HTR-8/SVneo (cell line): ENCODE data around the gene STOX1.
"Not testable (repeated sequence)": the region's sequence is repeated elsewhere in the genome, so short reads cannot be mapped to it uniquely, and the experiment has no call there.

Experiments
- DNase-seq: peaks from one replicate; pipeline ENCODE4 v3.0.0; 2011; ENCODE audit warnings: low spot score, mixed read lengths; ENCODE audit not compliant: insufficient read length
- FAIRE-seq: peaks from 2 replicates; lab custom pipeline; 2011; peaks lifted over from hg19 to GRCh38; lab: Jason Lieb, UNC

Gene STOX1, protein sequence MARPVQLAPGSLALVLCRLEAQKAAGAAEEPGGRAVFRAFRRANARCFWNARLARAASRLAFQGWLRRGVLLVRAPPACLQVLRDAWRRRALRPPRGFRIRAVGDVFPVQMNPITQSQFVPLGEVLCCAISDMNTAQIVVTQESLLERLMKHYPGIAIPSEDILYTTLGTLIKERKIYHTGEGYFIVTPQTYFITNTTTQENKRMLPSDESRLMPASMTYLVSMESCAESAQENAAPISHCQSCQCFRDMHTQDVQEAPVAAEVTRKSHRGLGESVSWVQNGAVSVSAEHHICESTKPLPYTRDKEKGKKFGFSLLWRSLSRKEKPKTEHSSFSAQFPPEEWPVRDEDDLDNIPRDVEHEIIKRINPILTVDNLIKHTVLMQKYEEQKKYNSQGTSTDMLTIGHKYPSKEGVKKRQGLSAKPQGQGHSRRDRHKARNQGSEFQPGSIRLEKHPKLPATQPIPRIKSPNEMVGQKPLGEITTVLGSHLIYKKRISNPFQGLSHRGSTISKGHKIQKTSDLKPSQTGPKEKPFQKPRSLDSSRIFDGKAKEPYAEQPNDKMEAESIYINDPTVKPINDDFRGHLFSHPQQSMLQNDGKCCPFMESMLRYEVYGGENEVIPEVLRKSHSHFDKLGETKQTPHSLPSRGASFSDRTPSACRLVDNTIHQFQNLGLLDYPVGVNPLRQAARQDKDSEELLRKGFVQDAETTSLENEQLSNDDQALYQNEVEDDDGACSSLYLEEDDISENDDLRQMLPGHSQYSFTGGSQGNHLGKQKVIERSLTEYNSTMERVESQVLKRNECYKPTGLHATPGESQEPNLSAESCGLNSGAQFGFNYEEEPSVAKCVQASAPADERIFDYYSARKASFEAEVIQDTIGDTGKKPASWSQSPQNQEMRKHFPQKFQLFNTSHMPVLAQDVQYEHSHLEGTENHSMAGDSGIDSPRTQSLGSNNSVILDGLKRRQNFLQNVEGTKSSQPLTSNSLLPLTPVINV

DNA sequence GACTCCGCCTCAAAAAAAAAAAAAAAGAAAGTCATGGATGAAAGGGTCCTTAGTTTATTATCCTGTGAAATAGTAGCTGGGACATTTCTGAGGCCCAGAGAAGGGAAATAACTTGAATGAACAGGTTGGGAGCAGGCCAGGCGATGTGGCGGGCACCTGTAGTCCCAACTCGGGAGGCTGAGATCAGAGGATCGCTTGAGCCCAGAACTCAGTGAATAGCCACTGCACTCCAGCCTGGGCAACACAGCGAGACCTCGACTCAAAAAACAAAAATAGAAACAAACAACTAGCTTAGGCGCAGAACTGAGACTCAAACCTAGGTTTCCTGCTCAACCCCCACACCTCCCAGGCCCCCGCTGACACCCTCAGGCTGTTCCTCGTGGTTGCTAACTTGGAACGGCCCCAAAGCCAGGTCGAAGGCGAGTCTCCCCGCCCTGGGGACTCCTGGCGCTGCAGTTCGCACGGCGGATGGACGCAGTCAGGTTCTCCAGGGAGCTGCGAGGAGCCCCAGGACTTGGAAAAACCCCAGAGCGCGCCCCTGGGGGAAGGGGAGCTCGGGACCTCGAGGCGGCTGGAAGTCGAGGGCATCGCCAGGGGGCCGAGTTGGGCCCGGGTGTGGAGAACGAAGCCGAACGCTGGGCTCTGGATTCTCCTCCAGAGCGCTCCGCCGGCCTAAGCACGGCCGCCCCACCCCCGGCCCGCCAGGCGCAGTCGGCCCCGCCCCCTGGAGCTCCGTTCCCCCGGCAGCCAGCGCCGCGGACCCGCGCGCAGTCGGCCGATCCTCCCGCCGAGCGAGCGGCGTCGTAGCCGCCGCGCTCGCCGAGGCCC, at the start of gene STOX1:
TSS of gene STOX1 (plus strand) at position 768 of the 828 bp plus-strand sequence. CDS start 93 bp downstream, outside the sequence.
- DNase-seq (peak; percentile 66), FAIRE-seq (peak; percentile 60)

DNA sequence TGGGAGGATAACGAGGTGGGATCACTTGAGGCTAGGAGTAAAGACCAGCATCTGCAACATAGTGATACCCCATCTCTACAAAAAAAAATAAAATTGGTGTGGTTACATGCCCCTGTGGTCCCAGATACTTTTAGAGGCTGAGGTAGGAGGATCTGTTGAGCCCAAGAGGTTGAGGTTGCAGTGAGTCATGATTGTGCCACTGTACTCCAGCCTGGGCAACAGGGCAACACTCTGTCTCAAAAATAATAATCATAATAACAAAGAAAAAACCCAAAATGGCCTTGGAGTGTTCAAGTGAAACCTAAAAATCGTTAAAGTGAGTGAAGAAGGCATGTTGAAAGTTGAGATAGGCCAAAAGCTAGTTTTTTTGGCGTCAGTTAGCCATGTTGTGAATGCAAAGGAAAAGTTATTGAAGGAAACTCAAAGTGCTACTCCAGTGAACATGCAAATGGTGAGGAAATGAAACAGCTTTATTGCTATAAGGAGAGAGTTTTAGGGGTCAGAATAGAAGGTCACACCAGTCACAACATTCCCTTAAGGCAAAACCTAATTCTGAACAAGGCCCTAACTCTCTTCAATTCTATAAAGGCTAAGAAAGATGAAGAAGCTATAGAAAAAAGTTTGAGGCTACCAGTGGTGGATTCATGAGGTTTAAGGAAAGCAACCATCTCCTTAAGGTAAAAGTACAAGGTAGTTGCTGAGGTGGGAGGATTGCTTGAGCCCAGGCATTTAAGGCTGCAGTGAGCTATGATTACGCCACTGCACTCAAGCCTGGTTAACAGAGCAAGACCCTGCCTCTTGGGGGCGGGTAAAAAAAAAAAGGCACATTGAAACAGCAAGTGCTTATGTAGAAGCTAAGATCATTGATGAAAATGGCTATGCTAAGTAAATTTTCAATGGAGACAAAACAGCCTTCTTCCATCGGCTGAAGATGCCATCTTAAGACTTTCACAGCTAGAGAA, 45.4 kb upstream of the STOX1 start:
- DNase-seq (no peak), FAIRE-seq (no peak)

DNA sequence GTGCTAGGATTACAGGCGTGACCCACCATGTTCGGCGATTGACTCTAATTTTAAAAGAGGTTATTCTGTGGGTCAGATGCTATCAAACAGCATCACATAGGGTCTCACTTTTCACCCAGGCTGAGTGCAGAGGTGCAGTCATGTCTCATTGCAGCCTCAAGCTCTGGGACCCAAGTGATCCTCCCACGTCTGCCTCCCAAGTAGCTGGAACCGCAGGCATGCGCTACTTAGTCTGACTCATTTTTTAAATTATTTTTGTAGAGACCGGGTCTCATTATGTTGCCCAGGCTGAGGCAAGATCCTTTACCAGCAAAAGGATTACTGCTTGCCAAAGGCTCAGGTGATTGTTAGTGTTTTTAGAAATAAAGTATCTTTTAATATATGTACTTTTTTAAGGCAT, 42.9 kb upstream of the STOX1 start:
- DNase-seq (no peak), FAIRE-seq (no peak)

DNA sequence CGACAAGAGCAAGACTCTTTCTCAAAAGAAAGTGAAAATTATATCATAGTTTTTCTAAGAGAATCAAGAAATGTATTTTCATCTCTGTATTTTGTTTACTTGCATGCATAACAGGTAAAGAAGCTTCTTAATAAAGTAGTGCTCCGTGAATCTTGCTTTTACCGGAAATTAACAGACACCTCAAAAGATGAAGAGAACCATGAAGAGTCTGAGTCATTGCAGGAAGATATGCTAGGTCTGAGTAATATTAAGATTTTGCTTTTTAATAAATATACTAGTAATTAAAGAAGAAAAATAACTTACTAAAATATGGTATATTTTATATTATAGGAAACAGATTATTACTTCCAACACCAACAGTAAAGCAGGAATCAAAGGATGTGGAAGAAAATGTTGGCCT, 39.5 kb upstream of the STOX1 start:
- FAIRE-seq (no peak), DNase-seq (no peak)

DNA sequence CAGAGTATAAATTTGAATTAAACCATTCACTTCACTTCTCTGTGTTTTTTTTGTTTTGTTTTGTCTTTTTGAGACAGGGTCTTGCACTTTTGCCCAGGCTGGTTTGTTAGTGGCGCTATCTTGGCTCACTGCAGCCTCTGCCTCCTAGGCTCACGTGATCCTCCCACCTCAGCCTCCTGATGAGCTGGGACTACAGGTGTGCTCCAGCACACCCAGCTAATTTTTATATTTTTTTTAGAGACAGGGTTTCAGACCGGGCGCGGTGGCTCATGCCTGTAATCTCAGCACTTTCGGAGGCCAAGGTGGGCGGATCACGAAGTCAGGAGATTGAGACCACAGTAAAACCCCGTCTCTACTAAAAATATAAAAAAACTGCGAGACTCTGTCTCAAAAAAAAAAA, 36.9 kb upstream of the STOX1 start:
- FAIRE-seq (no peak), DNase-seq (no peak)

DNA sequence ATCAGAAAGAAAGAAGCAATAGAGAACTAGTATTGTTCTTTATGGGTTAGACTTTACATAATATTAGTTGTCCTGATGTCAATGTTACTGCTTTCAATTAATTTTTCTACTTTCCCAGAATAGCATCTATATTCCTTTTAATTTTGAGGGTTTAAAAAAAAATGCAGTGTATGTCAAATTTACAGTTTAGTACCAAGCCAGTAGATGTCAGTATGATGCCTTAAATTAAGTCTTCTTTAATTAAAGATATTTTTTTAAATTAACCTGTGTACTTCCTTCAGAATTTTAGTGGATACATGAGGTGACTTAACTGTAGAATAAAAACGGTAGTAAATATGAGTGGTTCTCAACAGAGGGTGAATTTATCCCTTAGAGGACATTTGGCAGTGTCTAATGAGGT, 35.2 kb upstream of the STOX1 start:
- FAIRE-seq (no peak), DNase-seq (no peak)

DNA sequence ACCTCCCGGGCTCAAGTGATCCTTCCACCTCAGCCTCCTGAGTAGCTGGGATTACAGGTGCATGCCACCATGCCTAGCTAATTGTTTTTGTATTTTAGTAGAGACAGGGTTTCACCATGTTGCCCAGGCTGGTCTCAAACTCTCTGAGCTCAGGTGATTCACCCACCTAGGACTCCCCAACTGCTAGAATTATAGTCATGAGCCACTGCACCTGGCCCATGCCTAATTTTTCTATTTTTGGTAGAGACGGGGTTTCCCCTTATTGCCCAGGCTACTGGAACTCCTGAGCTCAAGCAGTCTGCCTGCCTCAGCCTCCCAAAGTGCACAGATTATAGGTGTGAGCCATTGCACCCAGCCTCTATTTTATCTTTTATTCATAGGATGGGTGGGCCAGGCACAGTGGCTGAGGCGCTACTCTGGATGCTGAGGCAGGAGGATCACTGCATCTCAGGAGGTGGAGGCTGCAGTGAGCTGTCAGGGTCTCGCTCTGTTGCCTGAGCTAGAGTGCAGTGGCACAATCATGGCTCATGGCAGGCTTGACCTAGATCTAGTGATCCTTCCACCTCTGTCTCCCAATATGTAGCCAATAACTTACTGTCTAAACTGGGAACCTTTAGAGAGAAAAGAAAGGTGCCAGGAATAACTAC, 31.3 kb upstream of the STOX1 start:
- DNase-seq (no peak), FAIRE-seq (no peak)

DNA sequence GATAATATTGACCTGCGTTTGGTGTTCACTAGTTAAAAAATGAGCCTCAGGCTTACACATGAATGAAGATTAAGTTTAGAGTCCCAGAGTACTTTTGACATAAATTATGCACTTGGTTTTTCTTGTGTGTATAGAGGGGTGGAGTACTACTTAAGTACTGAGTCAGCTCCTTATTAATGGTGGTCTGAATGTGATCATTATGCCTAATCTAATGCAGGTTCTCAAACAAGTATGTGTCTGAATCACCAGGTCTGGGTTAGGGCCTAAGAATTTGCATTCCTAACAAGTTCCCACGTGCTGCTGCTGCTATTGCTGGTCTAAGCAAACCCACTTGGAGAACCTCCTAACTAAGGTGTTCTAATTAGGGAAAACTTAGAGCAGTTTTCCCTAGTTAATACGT, 30.7 kb upstream of the STOX1 start:
- DNase-seq (no peak), FAIRE-seq (no peak)

DNA sequence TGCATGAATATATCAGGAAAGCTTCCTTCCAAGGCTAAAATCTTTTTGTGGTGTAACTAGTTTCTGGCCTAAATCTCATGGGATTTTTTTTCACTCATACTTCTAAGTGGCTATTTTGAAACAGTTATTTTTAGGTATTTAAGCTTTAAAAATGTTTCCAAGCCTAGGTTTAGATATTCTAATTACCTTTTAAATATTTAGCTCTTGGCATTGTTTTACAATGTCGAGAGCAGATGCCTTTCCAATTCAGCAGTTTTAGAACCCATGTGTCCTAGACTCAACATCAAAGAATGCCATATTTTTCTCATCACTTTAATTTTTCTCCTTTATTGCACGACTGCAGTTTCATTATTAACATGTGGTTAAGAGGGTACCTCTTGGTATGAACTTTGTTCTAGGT, 27.1 kb upstream of the STOX1 start:
- DNase-seq = no peak
- FAIRE-seq = no peak

DNA sequence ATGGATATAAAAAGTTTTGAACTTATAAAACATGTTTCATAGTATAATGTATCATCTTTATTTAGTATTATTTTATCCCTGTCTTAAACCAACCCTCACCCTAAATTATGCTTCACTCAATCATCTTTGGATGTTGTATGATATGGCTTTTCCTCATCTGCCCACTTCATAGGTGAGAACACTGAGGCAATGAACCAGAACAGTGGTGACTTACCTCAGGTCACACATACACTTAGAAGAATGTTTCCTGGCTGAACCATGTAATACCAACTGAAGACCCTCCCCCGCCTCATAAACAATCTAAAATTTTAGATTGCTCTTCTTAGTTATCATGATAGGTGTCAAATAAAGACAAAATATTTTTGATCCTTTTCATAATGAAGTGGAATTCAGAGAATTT, 22.6 kb upstream of the STOX1 start:
- DNase-seq (no peak), FAIRE-seq (no peak)

DNA sequence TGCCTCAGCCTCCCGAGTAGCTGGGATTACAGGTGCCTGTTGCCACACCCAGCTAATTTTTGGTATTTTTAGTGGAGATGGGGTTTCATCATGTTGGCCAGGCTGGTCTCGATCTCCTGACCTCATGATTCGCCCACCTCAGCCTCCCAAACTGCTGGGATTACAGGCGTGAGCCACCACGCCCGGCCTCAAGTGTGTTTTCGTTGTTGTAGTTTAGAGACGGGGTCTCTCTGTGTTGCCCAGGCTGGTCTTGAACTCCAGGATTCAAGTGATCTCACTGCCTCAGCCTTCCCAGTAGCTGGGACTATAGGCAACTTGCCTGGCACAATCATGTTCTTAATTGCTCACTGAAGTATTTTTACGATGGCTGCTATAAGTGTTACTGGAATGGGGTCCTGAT, 16.5 kb upstream of the STOX1 start:
- DNase-seq, FAIRE-seq: not testable (repeated sequence)

DNA sequence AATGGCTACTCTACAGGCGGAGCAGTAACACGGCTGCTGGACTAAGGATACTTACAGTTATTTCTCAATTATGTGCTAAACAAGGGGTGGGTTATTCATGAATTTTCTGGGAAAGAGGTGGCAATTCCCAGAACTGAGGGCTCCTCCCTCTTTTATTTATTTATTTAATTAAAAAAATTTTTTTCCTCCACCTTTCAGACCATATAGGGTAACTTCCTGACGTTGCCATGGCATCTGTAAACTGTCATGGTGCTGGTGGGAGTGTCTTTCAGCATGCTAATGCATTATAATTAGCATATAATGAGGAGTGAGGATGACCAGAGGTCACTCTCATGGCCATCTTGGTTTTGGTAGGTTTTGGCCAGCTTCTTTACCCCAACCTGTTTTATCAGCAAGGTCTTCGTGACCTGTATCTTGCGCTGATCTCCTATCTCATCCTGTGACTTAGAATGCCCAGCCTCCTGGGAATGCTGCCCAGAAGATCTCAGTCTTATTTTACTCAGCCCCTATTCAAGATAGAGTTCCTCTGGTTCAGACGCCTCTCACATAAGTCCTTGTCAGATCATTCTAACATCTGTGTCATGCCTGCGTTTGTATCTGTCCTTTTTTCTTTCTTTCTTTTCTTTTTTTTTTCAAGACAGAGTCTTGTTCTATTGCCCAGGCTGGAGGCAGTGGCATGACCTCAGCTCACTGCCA, 15.9 kb upstream of the STOX1 start:
- no peak for FAIRE-seq
- no peak for DNase-seq

DNA sequence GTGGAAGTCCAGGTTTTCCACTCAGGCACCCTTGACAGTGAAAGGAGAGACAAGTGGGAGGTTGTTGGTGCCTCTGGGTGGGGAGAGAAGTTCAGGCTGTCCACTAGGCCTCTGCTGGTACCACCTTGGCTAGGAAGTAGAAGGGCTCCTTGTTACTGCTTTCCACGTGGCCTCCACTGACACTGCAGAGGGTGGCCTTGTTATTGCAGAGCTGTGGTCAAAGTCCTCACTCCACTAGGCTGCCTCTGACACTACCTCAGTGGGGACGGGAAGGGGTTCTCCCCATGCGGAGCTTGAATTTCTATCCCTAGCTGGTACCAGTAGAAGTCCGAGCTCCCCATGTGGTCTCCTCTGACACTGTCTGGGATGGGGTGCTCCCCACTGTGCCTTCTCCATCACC, 14.9 kb upstream of the STOX1 start:
- FAIRE-seq (no peak), DNase-seq (no peak)

DNA sequence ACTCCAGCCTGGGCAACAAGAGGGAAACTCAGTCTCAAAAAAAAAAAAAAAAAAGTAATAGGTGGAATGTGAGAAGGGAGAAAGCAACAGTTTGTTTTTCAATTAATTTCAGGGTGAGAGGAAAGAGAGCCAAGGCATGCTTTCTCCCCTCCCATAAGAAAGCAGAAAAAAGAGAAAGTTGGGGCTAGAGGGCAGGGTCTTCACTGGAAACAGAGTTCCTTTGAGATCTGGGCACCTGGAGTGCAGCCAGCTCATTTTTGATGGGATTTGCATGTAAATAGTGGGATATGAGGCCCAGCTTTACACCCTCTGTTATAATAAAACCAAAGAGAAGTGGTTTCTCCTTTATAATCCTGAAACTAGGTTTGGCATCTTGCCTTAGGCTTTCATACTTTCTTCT, 13.8 kb upstream of the STOX1 start:
- FAIRE-seq (no peak), DNase-seq (no peak)

DNA sequence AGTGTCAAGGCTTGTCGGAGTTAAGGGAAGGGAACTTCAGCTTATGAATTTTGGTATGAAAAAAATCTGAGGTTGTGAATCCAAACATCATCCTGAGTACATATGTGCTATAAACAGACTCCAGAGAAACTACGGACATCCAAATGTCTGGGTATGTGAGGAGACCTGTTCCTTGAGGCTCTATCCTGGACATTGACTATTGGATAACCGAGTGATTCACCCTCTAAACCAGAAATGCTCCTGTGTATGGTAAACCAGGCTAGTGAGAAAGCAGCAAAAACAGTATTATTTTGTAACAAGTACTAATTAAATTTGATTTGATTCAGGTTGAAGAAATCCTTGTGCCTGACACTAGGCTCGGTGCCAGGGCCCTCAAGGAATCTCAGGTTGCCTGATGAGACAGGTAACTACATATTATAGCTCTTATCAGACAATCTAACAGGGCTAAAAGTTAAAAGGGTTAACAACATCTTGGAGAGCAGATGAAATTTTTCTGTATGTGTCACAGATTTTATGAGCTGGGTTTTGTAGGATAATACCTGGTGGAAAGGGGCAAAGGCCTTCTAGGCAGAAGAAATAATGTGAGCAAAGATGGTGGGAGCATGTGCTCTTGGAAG, 10.4 kb upstream of the STOX1 start:
- DNase-seq (no peak), FAIRE-seq (no peak)

DNA sequence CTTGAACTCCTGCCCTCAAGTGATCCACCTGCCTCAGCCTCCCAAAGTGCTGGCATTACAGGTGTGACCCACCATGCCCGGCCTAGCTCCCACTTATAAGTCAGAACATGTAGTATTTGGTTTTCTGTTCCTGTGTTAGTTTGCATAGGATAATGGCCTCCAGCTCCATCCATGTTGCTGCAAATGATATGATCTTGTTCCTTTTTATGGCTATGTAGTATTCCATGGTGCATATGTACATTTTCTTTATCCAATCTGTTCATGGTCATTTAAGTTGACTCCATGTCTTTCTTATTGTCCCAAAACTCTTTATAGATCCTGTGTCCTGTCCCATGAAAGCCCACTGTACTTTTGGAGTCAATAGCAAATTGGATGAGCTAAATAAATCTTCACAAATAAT, 7.0 kb upstream of the STOX1 start:
- not testable (repeated sequence) for FAIRE-seq, DNase-seq

DNA sequence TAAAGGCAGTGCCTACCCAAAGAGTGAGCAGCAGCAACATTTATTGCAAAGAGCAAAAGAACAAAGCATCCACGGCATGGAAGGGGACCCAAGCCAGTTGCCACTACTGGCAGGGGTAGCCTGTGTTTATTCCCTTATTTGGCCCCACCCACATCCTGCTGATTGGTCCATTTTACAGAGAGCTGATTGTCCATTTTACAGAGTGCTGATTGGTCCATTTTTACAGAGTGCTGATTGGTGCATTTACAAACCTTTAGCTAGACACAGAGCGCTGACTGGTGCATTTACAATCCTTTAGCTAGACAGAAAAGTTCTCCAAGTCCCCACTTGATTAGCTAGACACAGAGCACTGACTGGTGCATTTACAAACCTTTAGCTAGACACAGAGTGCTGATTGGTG, 4.7 kb upstream of the STOX1 start:
- FAIRE-seq, DNase-seq: not testable (repeated sequence)

DNA sequence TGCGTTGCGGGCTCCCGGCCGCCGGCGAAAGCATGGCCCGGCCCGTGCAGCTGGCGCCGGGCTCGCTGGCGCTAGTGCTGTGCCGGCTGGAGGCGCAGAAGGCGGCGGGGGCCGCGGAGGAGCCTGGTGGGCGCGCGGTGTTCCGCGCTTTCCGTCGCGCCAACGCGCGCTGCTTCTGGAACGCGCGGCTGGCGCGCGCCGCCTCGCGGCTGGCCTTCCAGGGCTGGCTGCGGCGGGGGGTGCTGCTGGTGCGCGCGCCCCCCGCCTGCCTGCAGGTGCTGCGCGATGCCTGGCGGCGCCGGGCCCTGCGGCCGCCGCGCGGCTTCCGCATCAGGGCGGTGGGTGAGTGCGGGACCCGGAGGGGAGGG, 245 bp downstream of the STOX1 start:
- not testable (repeated sequence) for DNase-seq, FAIRE-seq
